OCI-LY3 (cell line): ENCODE data around the gene CTNNA3.

ENCODE experiments used
- EZH2phosphoT487 ChIP-seq: fragments of 200-600 bp; shearing (Covaris generic); IDR thresholded peaks from 2 replicates; pipeline ENCODE4 v1.6.1; 2018; ENCODE audit warnings: antibody characterized with exemption, mixed run types, low read depth
- TF ChIP-seq, protein P1 (sequence below): fragments of 200-600, 300-600 bp; sonication (generic); IDR thresholded peaks from 2 replicates; pipeline ENCODE4 v1.5.1; 2014; ENCODE audit warnings: antibody characterized with exemption, low read length, low read depth

DNA sequence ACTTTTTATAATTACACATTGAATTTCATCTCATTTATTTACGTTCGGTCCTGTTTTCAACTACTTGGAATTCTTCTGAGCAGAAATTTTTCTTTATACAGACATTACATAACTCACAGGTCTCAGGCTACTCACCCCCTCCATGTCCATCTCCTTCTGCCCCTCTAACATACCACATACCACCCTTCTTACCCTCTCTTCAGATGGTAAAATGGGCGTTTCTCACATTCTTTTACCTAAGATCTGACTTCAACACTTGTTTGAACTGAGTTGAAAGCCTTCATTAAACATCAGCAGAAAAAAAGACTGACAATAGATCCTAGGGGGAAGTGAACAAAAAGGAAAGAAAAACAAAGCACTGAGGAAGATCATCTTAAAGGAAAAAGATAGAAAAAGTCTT is 309.7 kb downstream of the CTNNA3 start:
- TF ChIP-seq, protein P1, sequence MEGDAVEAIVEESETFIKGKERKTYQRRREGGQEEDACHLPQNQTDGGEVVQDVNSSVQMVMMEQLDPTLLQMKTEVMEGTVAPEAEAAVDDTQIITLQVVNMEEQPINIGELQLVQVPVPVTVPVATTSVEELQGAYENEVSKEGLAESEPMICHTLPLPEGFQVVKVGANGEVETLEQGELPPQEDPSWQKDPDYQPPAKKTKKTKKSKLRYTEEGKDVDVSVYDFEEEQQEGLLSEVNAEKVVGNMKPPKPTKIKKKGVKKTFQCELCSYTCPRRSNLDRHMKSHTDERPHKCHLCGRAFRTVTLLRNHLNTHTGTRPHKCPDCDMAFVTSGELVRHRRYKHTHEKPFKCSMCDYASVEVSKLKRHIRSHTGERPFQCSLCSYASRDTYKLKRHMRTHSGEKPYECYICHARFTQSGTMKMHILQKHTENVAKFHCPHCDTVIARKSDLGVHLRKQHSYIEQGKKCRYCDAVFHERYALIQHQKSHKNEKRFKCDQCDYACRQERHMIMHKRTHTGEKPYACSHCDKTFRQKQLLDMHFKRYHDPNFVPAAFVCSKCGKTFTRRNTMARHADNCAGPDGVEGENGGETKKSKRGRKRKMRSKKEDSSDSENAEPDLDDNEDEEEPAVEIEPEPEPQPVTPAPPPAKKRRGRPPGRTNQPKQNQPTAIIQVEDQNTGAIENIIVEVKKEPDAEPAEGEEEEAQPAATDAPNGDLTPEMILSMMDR: no peak
- TF ChIP-seq EZH2phosphoT487: no peak
